ENCODE results near the gene SMIM1. TPM values are rescaled to one million over a fixed set of nuclear protein-coding genes. Genes with fewer than 3 reads are reported as not detected.

Gene SMIM1
- total and polyA plus RNA-seq, 2 donors from 2014 or later: 7.0 to 49.5 TPM

DNA sequence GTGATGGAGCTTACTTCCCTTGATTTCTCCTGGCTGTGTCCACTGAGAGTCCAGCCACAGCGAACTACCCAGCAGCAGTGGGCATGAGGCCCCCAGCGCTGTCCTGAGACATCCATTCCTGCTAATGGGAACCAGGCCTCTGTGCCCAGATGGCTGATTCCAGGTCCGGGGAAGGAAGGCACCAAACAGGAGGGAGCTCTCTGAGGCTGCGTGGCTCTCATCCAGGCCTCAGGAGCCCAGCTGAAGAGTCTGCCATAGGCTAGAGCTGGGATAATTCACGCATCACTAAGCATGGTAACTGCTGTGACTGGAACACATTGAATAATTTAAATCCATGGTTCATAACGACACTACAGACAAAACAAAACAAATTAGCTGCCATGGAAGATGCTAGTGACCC is 48.5 kb downstream of the SMIM1 start:
- Histone ChIP-seq H3K27ac (ENCODE audit: low read depth in 2 of 2, low read length in 2 of 2) (no peak overlapping the region), H3K36me3 (ENCODE audit: control insufficient read depth in 2 of 3, insufficient read depth in 3 of 3, low read length in 3 of 3) (peaks cover 3 to 33% (median 21%) of the 10 kb centered on the region in 3 donors), H3K9me3 (ENCODE audit: control insufficient read depth in 2 of 3, insufficient read depth in 1 of 3, low read length in 3 of 3) (no peaks in the 10 kb centered on the region), H3K4me1 (ENCODE audit: control insufficient read depth in 2 of 3, insufficient read depth in 2 of 3, low read depth in 1 of 3, low read length in 3 of 3) (peaks cover 0 to 9% (median 3%) of the 10 kb centered on the region in 3 donors), H3K27me3 (ENCODE audit: control insufficient read depth, insufficient read depth, low read length) (no peaks in the 10 kb centered on the region), H3K4me3 (ENCODE audit: low read length in 3 of 3) (no peak overlapping the region), H3K9ac (ENCODE audit: low read length in 3 of 3) (no peak overlapping the region)
- peak in 4 of 5 donors; percentile 22 to 65 (median 56) for DNase-seq
- FAIRE-seq: no peak
- intact Hi-C loops (cut with DNase I): no loop called here
- TF ChIP-seq, protein P1, sequence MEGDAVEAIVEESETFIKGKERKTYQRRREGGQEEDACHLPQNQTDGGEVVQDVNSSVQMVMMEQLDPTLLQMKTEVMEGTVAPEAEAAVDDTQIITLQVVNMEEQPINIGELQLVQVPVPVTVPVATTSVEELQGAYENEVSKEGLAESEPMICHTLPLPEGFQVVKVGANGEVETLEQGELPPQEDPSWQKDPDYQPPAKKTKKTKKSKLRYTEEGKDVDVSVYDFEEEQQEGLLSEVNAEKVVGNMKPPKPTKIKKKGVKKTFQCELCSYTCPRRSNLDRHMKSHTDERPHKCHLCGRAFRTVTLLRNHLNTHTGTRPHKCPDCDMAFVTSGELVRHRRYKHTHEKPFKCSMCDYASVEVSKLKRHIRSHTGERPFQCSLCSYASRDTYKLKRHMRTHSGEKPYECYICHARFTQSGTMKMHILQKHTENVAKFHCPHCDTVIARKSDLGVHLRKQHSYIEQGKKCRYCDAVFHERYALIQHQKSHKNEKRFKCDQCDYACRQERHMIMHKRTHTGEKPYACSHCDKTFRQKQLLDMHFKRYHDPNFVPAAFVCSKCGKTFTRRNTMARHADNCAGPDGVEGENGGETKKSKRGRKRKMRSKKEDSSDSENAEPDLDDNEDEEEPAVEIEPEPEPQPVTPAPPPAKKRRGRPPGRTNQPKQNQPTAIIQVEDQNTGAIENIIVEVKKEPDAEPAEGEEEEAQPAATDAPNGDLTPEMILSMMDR (IDR thresholded peaks at IDR 0.05; ENCODE audit: borderline replicate concordance, extremely low read depth, insufficient read depth): no peak

DNA sequence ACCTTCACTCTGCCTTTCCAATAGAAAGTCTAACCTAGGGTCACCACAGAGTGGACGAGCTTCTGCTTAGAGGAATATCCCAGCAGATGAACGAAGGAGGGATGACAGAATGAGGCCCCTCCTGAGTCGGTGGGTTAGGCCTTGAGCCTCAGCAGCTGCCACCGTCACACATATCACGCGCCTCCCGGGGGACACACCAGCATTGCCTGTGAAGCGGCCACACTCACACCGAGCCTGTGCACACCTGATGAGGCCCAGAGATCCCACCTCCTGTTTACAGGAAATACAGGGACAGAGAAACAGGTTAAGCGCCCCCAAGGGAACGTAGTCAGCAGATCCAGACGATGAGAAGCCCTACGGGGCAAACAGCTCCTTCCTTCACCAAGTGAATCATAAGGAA is 48.9 kb downstream of the SMIM1 start:
- FAIRE-seq: no peak
- intact Hi-C loops (cut with DNase I): no loop called here
- peak in 1 of 5 donors; percentile 61 for DNase-seq
- Histone ChIP-seq H3K36me3 (ENCODE audit: control insufficient read depth in 2 of 3, insufficient read depth in 3 of 3, low read length in 3 of 3) (peaks cover 3 to 33% (median 22%) of the 10 kb centered on the region in 3 donors), H3K27ac (ENCODE audit: low read depth in 2 of 2, low read length in 2 of 2) (no peak overlapping the region), H3K9me3 (ENCODE audit: control insufficient read depth in 2 of 3, insufficient read depth in 1 of 3, low read length in 3 of 3) (no peaks in the 10 kb centered on the region), H3K4me1 (ENCODE audit: control insufficient read depth in 2 of 3, insufficient read depth in 2 of 3, low read depth in 1 of 3, low read length in 3 of 3) (peaks cover 0 to 9% (median 3%) of the 10 kb centered on the region in 3 donors), H3K27me3 (ENCODE audit: control insufficient read depth, insufficient read depth, low read length) (no peaks in the 10 kb centered on the region), H3K9ac (ENCODE audit: low read length in 3 of 3) (no peak overlapping the region), H3K4me3 (ENCODE audit: low read length in 3 of 3) (no peak overlapping the region)
- TF ChIP-seq, protein P1 (IDR thresholded peaks at IDR 0.05; ENCODE audit: borderline replicate concordance, extremely low read depth, insufficient read depth): no peak

DNA sequence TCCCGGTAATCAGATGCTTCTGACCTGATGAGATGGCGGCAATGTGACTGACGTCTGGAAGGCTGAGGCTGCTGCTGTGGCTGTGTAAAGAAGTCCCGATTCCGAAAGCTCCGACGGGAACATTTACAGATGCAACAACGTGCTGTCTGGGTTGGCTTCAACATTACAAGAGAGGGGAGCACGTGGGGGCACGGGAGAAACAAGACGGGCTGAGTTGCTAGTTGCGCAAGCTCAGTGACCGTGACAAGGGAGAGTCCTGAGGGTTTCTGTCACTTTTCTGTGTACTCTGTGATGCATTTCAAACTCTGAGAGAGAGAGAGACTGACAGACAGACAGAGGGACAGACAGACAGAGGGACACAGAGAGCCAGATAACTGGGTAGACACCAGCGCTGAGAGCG is 49.4 kb downstream of the SMIM1 start:
- TF ChIP-seq, protein P1 (IDR thresholded peaks at IDR 0.05; ENCODE audit: borderline replicate concordance, extremely low read depth, insufficient read depth): no peak

DNA sequence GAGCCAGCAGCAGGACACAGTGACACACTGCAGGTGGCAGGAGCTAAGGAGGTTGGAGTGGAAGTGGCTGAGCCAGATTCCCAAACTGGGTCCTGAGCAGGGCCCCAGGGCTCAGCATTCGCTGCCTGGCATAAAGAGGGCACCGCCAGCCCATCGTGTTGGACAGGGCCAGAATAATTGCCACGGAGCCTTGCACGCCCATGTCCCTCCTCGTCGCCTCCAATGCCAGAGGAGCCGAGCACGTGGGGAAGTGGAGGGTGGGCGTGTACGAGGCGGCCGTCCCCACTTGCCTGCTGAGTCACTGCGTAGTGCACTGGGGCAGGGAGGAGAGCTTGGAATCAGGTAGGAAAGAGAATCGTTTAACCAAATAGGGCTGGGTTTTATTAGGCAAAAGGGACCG is 49.9 kb downstream of the SMIM1 start:
- Histone ChIP-seq H3K27me3 (ENCODE audit: control insufficient read depth, insufficient read depth, low read length) (no peaks in the 10 kb centered on the region), H3K4me1 (ENCODE audit: control insufficient read depth in 2 of 3, insufficient read depth in 2 of 3, low read depth in 1 of 3, low read length in 3 of 3) (peaks cover 0 to 9% (median 3%) of the 10 kb centered on the region in 3 donors), H3K9ac (ENCODE audit: low read length in 3 of 3) (no peak overlapping the region), H3K4me3 (ENCODE audit: low read length in 3 of 3) (no peak overlapping the region), H3K27ac (ENCODE audit: low read depth in 2 of 2, low read length in 2 of 2) (no peak overlapping the region), H3K36me3 (ENCODE audit: control insufficient read depth in 2 of 3, insufficient read depth in 3 of 3, low read length in 3 of 3) (peaks cover 3 to 31% (median 29%) of the 10 kb centered on the region in 3 donors), H3K9me3 (ENCODE audit: control insufficient read depth in 2 of 3, insufficient read depth in 1 of 3, low read length in 3 of 3) (no peaks in the 10 kb centered on the region)
- TF ChIP-seq, protein P1 (IDR thresholded peaks at IDR 0.05; ENCODE audit: borderline replicate concordance, extremely low read depth, insufficient read depth): no peak
- FAIRE-seq: no peak
- DNase-seq: peak in 1 of 5 donors; percentile 31
- intact Hi-C loops (cut with DNase I): no loop called here

More for the DNA sequence above, 49.4 kb downstream of the SMIM1 start:
- DNase-seq (peak in 1 of 5 donors; percentile 43), FAIRE-seq (no peak)
- H3K36me3 ChIP-seq (ENCODE audit: control insufficient read depth in 2 of 3, insufficient read depth in 3 of 3, low read length in 3 of 3): peaks cover 3 to 31% (median 27%) of the 10 kb centered on the region in 3 donors
- no peak overlapping the region for H3K4me3 ChIP-seq (ENCODE audit: low read length in 3 of 3)
- H3K27me3 ChIP-seq (ENCODE audit: control insufficient read depth, insufficient read depth, low read length): no peaks in the 10 kb centered on the region
- no peak overlapping the region for H3K9ac ChIP-seq (ENCODE audit: low read length in 3 of 3)
- intact Hi-C loops (cut with DNase I): no loop called here
- peaks cover 0 to 9% (median 3%) of the 10 kb centered on the region in 3 donors for H3K4me1 ChIP-seq (ENCODE audit: control insufficient read depth in 2 of 3, insufficient read depth in 2 of 3, low read depth in 1 of 3, low read length in 3 of 3)
- no peaks in the 10 kb centered on the region for H3K9me3 ChIP-seq (ENCODE audit: control insufficient read depth in 2 of 3, insufficient read depth in 1 of 3, low read length in 3 of 3)
- H3K27ac ChIP-seq (ENCODE audit: low read depth in 2 of 2, low read length in 2 of 2): no peak overlapping the region
